ENCODE data around the gene UCP2. TPM values are rescaled to one million over a fixed set of nuclear protein-coding genes. Genes with fewer than 3 reads are reported as not detected.

UCP2 gene
- total and polyA plus RNA-seq, 7 donors = 11.8 to 99.5 (median 74.5) TPM

DNA sequence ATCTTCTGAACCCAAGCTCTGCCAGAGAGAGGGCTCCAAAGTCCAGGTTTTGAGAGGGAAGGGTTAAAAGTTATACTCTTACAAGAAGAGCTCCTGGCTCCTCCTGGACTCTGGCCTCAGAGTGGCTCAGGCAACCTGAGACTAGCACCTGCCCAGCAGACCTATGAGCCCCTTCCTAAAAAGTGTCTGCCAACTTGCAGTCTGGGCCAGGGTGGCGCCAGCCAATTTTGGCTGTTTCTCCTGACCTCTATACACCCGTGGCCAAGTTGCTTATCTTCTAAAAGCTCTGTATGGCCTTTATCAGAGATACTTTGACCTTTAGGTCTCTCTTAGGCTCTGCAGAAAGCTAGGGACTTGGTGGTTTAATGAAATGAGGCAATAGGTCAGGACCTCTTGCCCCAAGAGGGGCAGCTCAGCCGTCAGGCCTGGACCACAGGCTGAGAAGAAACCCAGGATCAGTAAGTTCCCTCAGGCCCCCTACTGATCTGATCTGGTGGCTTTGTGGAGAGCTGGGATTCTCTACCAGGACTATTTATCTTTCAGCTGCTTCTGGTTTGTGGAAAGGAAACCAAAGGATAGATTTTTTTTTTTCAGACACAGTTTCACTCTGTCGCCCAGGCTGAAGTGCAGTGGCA lies 36.6 kb upstream of the UCP2 start:
- ATAC-seq (peak; percentile 25 to 60 (median 28)), DNase-seq (peak in 1 of 2 donors; percentile 56)
- H3K27ac ChIP-seq = peak overlapping the region; percentile 96
- H3K4me1 ChIP-seq = peaks cover 41% of the 10 kb centered on the region
- no peaks in the 10 kb centered on the region for H3K27me3 ChIP-seq (ENCODE audit: insufficient read depth in 3 of 3, low read length in 2 of 3)
- H3K4me3 ChIP-seq = peak overlapping the region; percentile 47
- intact Hi-C loops (cut with DNase I) = no loop called here
- WGBS, 3 donors = 27 to 53% (median 31%) methylated on average over 4 of the region's 4 CpGs
- TF ChIP-seq, protein P1, sequence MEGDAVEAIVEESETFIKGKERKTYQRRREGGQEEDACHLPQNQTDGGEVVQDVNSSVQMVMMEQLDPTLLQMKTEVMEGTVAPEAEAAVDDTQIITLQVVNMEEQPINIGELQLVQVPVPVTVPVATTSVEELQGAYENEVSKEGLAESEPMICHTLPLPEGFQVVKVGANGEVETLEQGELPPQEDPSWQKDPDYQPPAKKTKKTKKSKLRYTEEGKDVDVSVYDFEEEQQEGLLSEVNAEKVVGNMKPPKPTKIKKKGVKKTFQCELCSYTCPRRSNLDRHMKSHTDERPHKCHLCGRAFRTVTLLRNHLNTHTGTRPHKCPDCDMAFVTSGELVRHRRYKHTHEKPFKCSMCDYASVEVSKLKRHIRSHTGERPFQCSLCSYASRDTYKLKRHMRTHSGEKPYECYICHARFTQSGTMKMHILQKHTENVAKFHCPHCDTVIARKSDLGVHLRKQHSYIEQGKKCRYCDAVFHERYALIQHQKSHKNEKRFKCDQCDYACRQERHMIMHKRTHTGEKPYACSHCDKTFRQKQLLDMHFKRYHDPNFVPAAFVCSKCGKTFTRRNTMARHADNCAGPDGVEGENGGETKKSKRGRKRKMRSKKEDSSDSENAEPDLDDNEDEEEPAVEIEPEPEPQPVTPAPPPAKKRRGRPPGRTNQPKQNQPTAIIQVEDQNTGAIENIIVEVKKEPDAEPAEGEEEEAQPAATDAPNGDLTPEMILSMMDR (IDR thresholded peaks at IDR 0.05) = no peak
- H3K9me3 ChIP-seq = no peaks in the 10 kb centered on the region
- peaks cover 0 to 12% of the 10 kb centered on the region in 2 donors for H3K36me3 ChIP-seq (ENCODE audit: insufficient read depth in 1 of 2, low read depth in 1 of 2)

GRCh38 chr11:74018331-74019005 lies 35.8 kb upstream of the UCP2 start:
- ATAC-seq (peak; percentile 91 to 94 (median 93)), DNase-seq (peak; percentile 95 to 98)
- Histone ChIP-seq H3K27me3 (ENCODE audit: insufficient read depth in 3 of 3, low read length in 2 of 3) (no peaks in the 10 kb centered on the region), H3K9me3 (no peaks in the 10 kb centered on the region), H3K27ac (peak overlapping the region; percentile 96), H3K4me1 (peaks cover 38% of the 10 kb centered on the region), H3K36me3 (ENCODE audit: insufficient read depth in 1 of 2, low read depth in 1 of 2) (peaks cover 0 to 12% of the 10 kb centered on the region in 2 donors), H3K4me3 (peak overlapping the region; percentile 47)
- intact Hi-C loops (cut with DNase I) = no loop called here
- TF ChIP-seq, protein P1 (IDR thresholded peaks at IDR 0.05) = no peak
- WGBS, 3 donors = 19 to 33% (median 19%) methylated on average over 9 of the region's 9 CpGs

- peaks cover 0 to 6% of the 10 kb centered on the region in 2 donors for H3K36me3 ChIP-seq (ENCODE audit: insufficient read depth in 1 of 2, low read depth in 1 of 2)
- DNase-seq (no peak), ATAC-seq (no peak)
- H3K27ac ChIP-seq = peak overlapping the region; percentile 96
- TF ChIP-seq, protein P1 (IDR thresholded peaks at IDR 0.05) = no peak
- peaks cover 38% of the 10 kb centered on the region for H3K4me1 ChIP-seq
- intact Hi-C loops (cut with DNase I) = no loop called here
- WGBS, 3 donors = 45 to 88% (median 60%) methylated on average over 3 of the region's 3 CpGs
- no peaks in the 10 kb centered on the region for H3K27me3 ChIP-seq (ENCODE audit: insufficient read depth in 3 of 3, low read length in 2 of 3)
- peak overlapping the region; percentile 47 for H3K4me3 ChIP-seq
- no peaks in the 10 kb centered on the region for H3K9me3 ChIP-seq
Measured at GRCh38 chr11:74017631-74018030, 35.0 kb upstream of the UCP2 start.

- peak overlapping the region; percentile 16 for H3K27ac ChIP-seq
- no peaks in the 10 kb centered on the region for H3K9me3 ChIP-seq
- no peaks in the 10 kb centered on the region for H3K27me3 ChIP-seq (ENCODE audit: insufficient read depth in 3 of 3, low read length in 2 of 3)
- no peak for DNase-seq
- peaks cover 0 to 5% of the 10 kb centered on the region in 2 donors for H3K36me3 ChIP-seq (ENCODE audit: insufficient read depth in 1 of 2, low read depth in 1 of 2)
- H3K4me3 ChIP-seq = no peak overlapping the region
- TF ChIP-seq, protein P1 (IDR thresholded peaks at IDR 0.05) = no peak
- intact Hi-C loops (cut with DNase I) = no loop called here
- peaks cover 41% of the 10 kb centered on the region for H3K4me1 ChIP-seq
- 97 to 99% (median 98%) methylated on average over 5 of the region's 5 CpGs for WGBS, 3 donors
- no peak for ATAC-seq
Measured at GRCh38 chr11:74015919-74016684, 33.5 kb upstream of the UCP2 start.
